Lower leg skin (tissue), 4 donors: Measurements from ENCODE around the gene SLC25A33. TPM values are rescaled to one million over a fixed set of nuclear protein-coding genes. Genes with fewer than 3 reads are reported as not detected.
"Not testable (repeated sequence)": the region's sequence is repeated elsewhere in the genome, so short reads cannot be mapped to it uniquely, and the experiment has no call there.

Experiments used
- DNase-seq, 2 donors: peaks; one replicate each; pipeline ENCODE4 v3.0.0-alpha.2; 2019; ENCODE audit warnings: low spot score in 2 of 2
- H3K4me3 ChIP-seq: fragments of 200-600 bp; sonication (generic); 2 replicates; pipeline ENCODE4 v1.5.1; 2017; ENCODE audit warnings: mild to moderate bottlenecking, low read depth; ENCODE audit not compliant: poor library complexity, severe bottlenecking
- POLR2A ChIP-seq, 2 donors: fragments of 450-650 bp; IDR thresholded peaks; one replicate each; pipeline ENCODE4 v1.6.1; 2016 to 2017; ENCODE audit warnings: antibody characterized with exemption in 2 of 2, mild to moderate bottlenecking in 1 of 2, moderate library complexity in 1 of 2
- WGBS, 2 donors: methylation state at CpG; one replicate each; pipeline ENCODE4 v1.1.5; 2018; 5-methylcytosine and 5-hydroxymethylcytosine counted together
- intact Hi-C: fragments of 100-400 bp; cut with DNase I; formaldehyde crosslinking; loops from one replicate; pipeline ENCODE4 v1.15.0; 2023; ENCODE audit warnings: low total_unique reads
- total RNA-seq, 4 donors: library from RNA; depleted of rRNA; stranded (reverse); fragments of >200 nt; gene quantifications; one replicate each; pipeline ENCODE4 v1.1.0, GENCODE V29; 2016
- TF ChIP-seq, protein P1 (sequence below), 3 donors: fragments of 450-650 bp; IDR thresholded peaks; one replicate each; pipeline ENCODE4 v1.5.1; 2016; ENCODE audit warnings: antibody characterized with exemption in 3 of 3, mild to moderate bottlenecking in 3 of 3, moderate library complexity in 2 of 3

Gene SLC25A33
- total RNA-seq, 4 donors from 2014 or later, result 2.2 to 6.9 (median 4.8) TPM

DNA sequence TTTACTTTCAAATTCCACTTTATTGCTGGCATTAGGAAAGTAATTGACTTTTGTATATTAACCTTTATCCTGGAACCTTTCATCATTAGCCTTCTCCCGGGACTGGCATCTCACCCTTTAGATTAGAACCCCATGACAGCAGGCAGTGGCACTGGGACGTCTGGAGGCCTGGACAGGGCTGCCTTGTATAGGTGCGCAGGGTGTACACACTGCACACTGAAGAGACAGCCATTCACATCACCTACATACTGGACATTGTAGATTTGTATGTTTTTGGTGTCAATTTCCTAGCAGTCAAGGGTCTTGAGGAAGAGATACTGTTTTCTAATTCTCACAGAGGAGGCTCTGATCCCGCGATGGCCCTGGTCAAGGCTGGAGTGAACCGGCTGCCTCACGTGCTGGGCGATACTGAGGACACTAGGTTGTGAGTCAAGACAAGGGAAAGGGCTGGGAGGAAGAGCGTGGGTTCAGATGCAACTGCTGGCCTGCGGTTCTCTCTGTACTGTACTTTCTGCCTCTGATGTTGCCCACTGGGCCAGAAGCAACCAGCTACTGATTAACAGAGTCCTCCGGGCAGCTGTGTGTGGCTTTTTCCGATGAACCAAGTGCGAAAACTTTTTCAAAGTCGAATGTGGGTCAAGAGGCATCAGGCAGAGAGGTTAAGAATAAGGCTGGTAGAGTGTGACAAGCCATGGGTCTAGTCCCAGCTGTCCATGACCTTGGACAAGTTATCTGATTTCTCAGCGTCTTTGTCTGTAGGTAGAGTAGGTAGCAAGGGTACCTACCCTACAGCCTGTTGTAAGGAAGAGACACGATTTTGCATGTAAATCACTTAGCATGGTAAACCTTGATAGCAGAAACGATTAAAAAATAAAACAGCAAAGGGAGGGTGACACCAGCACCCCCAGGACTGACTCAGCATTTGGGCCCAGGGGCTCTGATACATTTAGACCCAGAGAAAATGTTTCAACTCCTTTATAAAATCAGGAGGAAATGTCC lies 38.2 kb upstream of the SLC25A33 start:
- TF ChIP-seq, protein P1, sequence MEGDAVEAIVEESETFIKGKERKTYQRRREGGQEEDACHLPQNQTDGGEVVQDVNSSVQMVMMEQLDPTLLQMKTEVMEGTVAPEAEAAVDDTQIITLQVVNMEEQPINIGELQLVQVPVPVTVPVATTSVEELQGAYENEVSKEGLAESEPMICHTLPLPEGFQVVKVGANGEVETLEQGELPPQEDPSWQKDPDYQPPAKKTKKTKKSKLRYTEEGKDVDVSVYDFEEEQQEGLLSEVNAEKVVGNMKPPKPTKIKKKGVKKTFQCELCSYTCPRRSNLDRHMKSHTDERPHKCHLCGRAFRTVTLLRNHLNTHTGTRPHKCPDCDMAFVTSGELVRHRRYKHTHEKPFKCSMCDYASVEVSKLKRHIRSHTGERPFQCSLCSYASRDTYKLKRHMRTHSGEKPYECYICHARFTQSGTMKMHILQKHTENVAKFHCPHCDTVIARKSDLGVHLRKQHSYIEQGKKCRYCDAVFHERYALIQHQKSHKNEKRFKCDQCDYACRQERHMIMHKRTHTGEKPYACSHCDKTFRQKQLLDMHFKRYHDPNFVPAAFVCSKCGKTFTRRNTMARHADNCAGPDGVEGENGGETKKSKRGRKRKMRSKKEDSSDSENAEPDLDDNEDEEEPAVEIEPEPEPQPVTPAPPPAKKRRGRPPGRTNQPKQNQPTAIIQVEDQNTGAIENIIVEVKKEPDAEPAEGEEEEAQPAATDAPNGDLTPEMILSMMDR (IDR thresholded peaks at IDR 0.05), result no peak
- no peak for TF ChIP-seq POLR2A (IDR thresholded peaks at IDR 0.05)
- no peak overlapping the region for H3K4me3 ChIP-seq
- WGBS, 2 donors, result 90 to 91% methylated on average over 17 of the region's 17 CpGs
- intact Hi-C loops, result no loop called here
- DNase-seq, result no peak

DNA sequence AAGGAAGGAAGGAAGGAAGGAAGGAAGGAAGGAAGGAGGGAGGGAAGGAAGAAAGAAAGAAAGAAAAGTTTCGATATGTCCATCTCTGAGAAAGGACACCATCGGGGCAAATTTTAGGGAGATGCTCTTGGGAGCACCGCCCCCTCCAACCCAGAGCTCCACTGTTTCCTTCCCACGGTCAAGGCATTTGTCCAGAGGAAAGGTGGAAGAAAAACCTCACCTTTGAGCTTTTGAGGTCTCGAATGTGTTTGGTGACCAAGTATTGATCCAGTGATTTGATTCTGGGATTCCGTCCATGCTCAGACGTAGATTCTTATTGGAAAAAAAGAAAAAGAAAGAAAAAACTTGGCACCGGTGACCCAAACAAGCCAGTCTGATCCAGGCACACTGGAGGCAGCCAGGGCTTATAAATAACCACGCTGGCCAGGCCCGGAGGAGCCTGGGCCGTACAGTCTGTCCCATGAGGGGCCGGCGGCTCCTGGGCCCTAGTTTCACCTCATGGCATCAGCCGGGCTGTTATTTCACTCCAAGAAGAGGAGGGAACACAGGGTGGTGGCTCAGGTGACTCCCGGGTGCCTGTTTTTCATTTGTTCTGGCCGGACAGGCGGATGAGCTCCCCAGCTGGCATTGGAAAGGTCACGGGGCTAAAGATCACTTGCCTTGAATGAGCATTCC lies 36.1 kb upstream of the SLC25A33 start:
- intact Hi-C loops, result no loop called here
- TF ChIP-seq, protein P1 (IDR thresholded peaks at IDR 0.05), result no peak
- no peak for TF ChIP-seq POLR2A (IDR thresholded peaks at IDR 0.05)
- no peak overlapping the region for H3K4me3 ChIP-seq
- WGBS, 2 donors, result 79 to 83% methylated on average over 18 of the region's 18 CpGs
- no peak for DNase-seq

DNA sequence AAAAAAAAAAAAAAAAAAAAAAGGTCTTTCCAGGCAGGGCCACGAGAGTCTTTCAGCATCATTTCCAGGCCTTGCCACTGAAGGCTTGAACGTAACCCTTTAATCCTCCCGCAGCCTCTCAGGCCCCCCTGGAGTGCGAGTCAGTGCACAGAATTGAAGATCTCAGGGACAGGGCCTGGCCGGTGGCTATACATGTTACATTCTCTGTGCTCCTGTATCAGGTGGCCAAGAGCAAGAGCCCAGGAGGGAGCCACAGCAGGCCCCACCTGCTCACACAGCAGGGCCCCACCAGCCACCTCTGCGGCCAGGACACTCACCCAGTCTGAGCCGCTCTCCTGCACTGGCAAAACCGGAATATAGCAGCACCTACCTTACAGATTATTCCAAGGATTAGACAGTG lies 34.1 kb upstream of the SLC25A33 start:
- 86 to 97% methylated on average over 8 of the region's 8 CpGs for WGBS, 2 donors
- no peak overlapping the region for H3K4me3 ChIP-seq
- no peak for DNase-seq
- intact Hi-C loops, result no loop called here
- TF ChIP-seq POLR2A (IDR thresholded peaks at IDR 0.05), result no peak
- TF ChIP-seq, protein P1 (IDR thresholded peaks at IDR 0.05), result no peak

DNA sequence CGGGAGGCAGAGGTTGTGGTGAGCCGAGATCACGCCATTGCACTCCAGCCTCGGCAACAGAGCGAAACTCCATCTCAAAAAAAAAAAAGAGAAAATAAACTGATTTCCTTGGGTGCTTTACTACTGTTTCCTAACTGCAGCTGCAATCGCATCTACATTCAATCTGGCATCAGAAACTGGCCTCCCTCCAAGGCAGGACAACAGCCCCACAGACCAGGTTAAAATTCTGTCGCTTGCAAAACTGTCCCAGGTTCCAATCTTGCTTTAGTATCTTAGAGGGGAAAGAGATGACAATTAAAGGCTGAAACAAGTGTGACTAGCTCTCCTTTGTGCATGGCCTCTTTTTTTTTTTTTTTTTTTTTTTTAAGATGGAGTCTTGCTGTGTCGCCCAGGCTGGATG lies 32.4 kb upstream of the SLC25A33 start:
- H3K4me3 ChIP-seq, result no peak overlapping the region
- no peak for DNase-seq
- 85% methylated on average over 8 of the region's 8 CpGs for WGBS, 2 donors
- intact Hi-C loops, result no loop called here
- TF ChIP-seq POLR2A (IDR thresholded peaks at IDR 0.05), result no peak
- TF ChIP-seq, protein P1 (IDR thresholded peaks at IDR 0.05), result no peak

DNA sequence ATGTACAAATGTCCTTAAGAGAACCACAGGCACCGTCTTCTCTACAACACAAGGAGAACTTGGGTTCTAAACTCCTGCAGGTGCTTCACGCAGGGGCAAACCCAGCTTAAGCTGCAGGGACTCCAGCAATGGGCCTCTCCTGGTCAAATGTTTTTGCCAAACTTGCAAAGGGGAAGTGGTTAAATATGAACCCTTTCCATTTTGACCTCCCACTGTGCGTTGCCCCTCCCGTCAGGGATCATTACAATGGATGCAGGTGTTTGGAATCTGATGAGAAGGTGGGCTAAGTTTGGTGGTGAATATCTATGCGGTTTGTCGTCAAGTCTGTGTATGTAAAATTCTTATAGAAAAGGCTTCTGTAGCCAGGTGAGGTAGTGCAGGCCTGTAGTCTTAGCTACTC lies 29.1 kb upstream of the SLC25A33 start:
- WGBS, 2 donors, result 92% methylated on average over 6 of the region's 6 CpGs
- H3K4me3 ChIP-seq, result no peak overlapping the region
- no peak for DNase-seq
- TF ChIP-seq, protein P1 (IDR thresholded peaks at IDR 0.05), result no peak
- TF ChIP-seq POLR2A (IDR thresholded peaks at IDR 0.05), result no peak
- intact Hi-C loops, result no loop called here

DNA sequence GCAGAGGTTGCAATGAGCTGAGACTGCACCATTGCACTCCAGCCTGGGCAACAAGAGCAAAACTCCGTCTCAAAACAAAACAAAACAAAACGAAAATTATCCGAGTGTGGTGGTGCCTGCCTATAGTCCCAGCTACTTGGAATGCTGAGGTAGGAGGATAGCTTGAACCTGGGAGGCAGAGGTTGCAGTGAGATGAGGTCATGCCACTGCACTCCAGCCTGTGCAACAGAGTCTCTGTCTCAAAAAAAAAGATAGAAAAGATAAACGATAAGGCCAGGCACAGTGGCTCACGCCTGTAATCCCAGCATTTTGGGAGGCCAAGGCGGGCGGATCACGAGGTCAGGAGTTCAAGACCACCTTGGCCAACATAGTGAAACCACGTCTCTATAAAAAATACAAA lies 23.7 kb upstream of the SLC25A33 start:
- DNase-seq, H3K4me3 ChIP-seq, intact Hi-C loops: not testable (repeated sequence)
- 90 to 93% methylated on average over 9 of the region's 9 CpGs for WGBS, 2 donors
